Gastroesophageal sphincter (tissue), 4 donors: ENCODE data around the gene SEL1L. TPM values are rescaled to one million over a fixed set of nuclear protein-coding genes. Genes with fewer than 3 reads are reported as not detected.

Experiments
- ATAC-seq: fragments of 150-250 bp; one replicate; pipeline ENCODE4 v1.9.1; 2016; ENCODE audit warnings: mild to moderate bottlenecking, moderate library complexity
- H3K27ac ChIP-seq, 4 donors: fragments of 200-600 bp; sonication (generic) in 3 of 4; 1 replicate in 3 of 4; 2 replicates in 1 of 4; pipeline ENCODE4 v1.5.1; 2016 to 2019
- H3K27me3 ChIP-seq: fragments of 200-600 bp; sonication (generic); one replicate; pipeline ENCODE4 v1.5.1; 2019
- H3K36me3 ChIP-seq, 2 donors: fragments of 200-600 bp; sonication (generic); one replicate each; pipeline ENCODE4 v1.5.1; 2019; ENCODE audit warnings: control low read depth in 1 of 2
- H3K4me1 ChIP-seq, 3 donors: fragments of 200-600 bp; sonication (generic); 1 replicate in 2 of 3; 2 replicates in 1 of 3; pipeline ENCODE4 v1.5.1; 2016 to 2019; ENCODE audit warnings: control low read depth in 2 of 3
- H3K4me3 ChIP-seq, 2 donors: fragments of 200-600 bp; sonication (generic); one replicate each; pipeline ENCODE4 v1.5.1; 2019; ENCODE audit warnings: mild to moderate bottlenecking in 1 of 2, moderate library complexity in 1 of 2
- H3K9me3 ChIP-seq, 3 donors: fragments of 200-600 bp; sonication (generic); one replicate each; pipeline ENCODE4 v1.5.1; 2017 to 2019; ENCODE audit warnings: control low read depth in 2 of 3
- EP300 ChIP-seq: sonication (generic); formaldehyde crosslinking; IDR thresholded peaks from one replicate; pipeline ENCODE4 v1.6.1; 2017; ENCODE audit warnings: antibody characterized with exemption, mild to moderate bottlenecking
- POLR2A ChIP-seq, 2 donors: fragments of 450-650 bp; IDR thresholded peaks; one replicate each; pipeline ENCODE4 v1.6.1; 2017; ENCODE audit warnings: antibody characterized with exemption in 2 of 2, mild to moderate bottlenecking in 2 of 2, moderate library complexity in 1 of 2
- POLR2AphosphoS5 ChIP-seq: sonication (generic); formaldehyde crosslinking; IDR thresholded peaks from one replicate; pipeline ENCODE4 v1.6.1; 2017; ENCODE audit warnings: antibody characterized with exemption
- WGBS, 2 donors: methylation state at CpG; one replicate each; pipeline ENCODE4 v1.1.5; 2018; ENCODE audit warnings: low coverage in 1 of 2; 5-methylcytosine and 5-hydroxymethylcytosine counted together
- total RNA-seq, 4 donors: library from RNA; depleted of rRNA; stranded (reverse); fragments of >200 nt; gene quantifications; one replicate each; pipeline ENCODE4 v1.1.0, GENCODE V29; 2016
- TF ChIP-seq, protein P1 (sequence below), 4 experiments: fragments of 200-600 bp in 2 of 4; fragments of 450-650 bp in 2 of 4; sonication (generic) in 1 of 4; IDR thresholded peaks; one replicate each; pipeline ENCODE4 v1.5.1; 2017 to 2019; ENCODE audit warnings: antibody characterized with exemption in 4 of 4, mild to moderate bottlenecking in 2 of 4, moderate library complexity in 2 of 4

SEL1L gene
- total RNA-seq, 4 donors from 2014 or later, result 53.7 to 82.8 (median 71.6) TPM

GRCh38 chr14:81449576-81449975 is 84.1 kb downstream of the SEL1L start:
- H3K27ac ChIP-seq, result peak overlapping the region in 2 of 4 donors; percentile 40 to 47
- WGBS, 2 donors, result 58 to 95% methylated on average over 3 to 6 of the region's 6 CpGs
- no peaks in the 10 kb centered on the region for H3K9me3 ChIP-seq
- no peaks in the 10 kb centered on the region for H3K36me3 ChIP-seq
- ATAC-seq, result no peak
- no peak overlapping the region for H3K4me3 ChIP-seq
- H3K27me3 ChIP-seq, result peaks cover 48% of the 10 kb centered on the region
- TF ChIP-seq EP300, result no peak
- TF ChIP-seq, protein P1, sequence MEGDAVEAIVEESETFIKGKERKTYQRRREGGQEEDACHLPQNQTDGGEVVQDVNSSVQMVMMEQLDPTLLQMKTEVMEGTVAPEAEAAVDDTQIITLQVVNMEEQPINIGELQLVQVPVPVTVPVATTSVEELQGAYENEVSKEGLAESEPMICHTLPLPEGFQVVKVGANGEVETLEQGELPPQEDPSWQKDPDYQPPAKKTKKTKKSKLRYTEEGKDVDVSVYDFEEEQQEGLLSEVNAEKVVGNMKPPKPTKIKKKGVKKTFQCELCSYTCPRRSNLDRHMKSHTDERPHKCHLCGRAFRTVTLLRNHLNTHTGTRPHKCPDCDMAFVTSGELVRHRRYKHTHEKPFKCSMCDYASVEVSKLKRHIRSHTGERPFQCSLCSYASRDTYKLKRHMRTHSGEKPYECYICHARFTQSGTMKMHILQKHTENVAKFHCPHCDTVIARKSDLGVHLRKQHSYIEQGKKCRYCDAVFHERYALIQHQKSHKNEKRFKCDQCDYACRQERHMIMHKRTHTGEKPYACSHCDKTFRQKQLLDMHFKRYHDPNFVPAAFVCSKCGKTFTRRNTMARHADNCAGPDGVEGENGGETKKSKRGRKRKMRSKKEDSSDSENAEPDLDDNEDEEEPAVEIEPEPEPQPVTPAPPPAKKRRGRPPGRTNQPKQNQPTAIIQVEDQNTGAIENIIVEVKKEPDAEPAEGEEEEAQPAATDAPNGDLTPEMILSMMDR (IDR thresholded peaks at IDR 0.05), result no peak
- TF ChIP-seq POLR2AphosphoS5, result no peak
- TF ChIP-seq POLR2A (IDR thresholded peaks at IDR 0.05), result no peak
- H3K4me1 ChIP-seq, result peaks cover 0 to 42% (median 4%) of the 10 kb centered on the region in 3 donors

DNA sequence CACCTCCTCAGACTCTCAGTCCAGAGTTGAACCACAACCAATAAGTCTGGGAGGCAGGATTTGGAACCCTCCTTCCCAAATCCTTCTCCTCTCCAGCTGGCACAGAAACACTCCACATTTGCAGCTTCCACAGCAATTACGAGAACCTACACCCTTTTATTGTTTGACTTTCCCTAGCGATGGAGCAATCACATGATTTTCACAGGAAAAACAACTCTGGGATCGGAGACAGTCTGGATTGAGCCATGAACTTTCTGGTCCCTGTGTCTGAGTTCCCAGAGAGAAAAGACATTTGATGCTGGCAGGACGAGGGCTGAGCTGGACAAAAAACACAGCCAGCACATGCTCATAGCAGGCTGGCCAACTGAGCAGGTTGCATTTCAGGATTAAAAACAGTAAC is 84.5 kb downstream of the SEL1L start:
- Histone ChIP-seq H3K27ac (peak overlapping the region in 3 of 4 donors; percentile 33 to 47 (median 40)), H3K9me3 (no peaks in the 10 kb centered on the region), H3K4me3 (no peak overlapping the region), H3K36me3 (no peaks in the 10 kb centered on the region), H3K27me3 (peaks cover 48% of the 10 kb centered on the region), H3K4me1 (peaks cover 0 to 42% (median 4%) of the 10 kb centered on the region in 3 donors)
- ATAC-seq, result peak; percentile 78
- WGBS, 2 donors, result 10% methylated on average over 2 of the region's 4 CpGs; no CpG with 5 or more reads in 1 of the 2 donors
- TF ChIP-seq POLR2A (IDR thresholded peaks at IDR 0.05), result no peak
- peak; percentile 49 for TF ChIP-seq POLR2AphosphoS5

GRCh38 chr14:81447021-81447764 is 86.5 kb downstream of the SEL1L start:
- TF ChIP-seq, protein P1 (IDR thresholded peaks at IDR 0.05), result no peak
- TF ChIP-seq EP300 (no peak), POLR2A (IDR thresholded peaks at IDR 0.05) (no peak), POLR2AphosphoS5 (no peak)

GRCh38 chr14:81446279-81447007 is 87.2 kb downstream of the SEL1L start:
- TF ChIP-seq EP300, result no peak
- TF ChIP-seq POLR2AphosphoS5, result no peak
- TF ChIP-seq, protein P1 (IDR thresholded peaks at IDR 0.05), result no peak
- TF ChIP-seq POLR2A (IDR thresholded peaks at IDR 0.05), result no peak
- no peak overlapping the region for H3K27ac ChIP-seq
- 78 to 81% methylated on average over 6 to 8 of the region's 9 CpGs for WGBS, 2 donors

More at GRCh38 chr14:81447021-81447764, 86.5 kb downstream of the SEL1L start:
- ATAC-seq, result no peak
- H3K27ac ChIP-seq, result no peak overlapping the region
- H3K36me3 ChIP-seq, result no peaks in the 10 kb centered on the region
- H3K4me1 ChIP-seq, result peaks cover 0 to 36% (median 4%) of the 10 kb centered on the region in 3 donors
- H3K4me3 ChIP-seq, result no peak overlapping the region
- WGBS, 2 donors, result 37 to 73% methylated on average over 3 of the region's 3 CpGs
- H3K9me3 ChIP-seq, result no peaks in the 10 kb centered on the region
- peaks cover 63% of the 10 kb centered on the region for H3K27me3 ChIP-seq

DNA sequence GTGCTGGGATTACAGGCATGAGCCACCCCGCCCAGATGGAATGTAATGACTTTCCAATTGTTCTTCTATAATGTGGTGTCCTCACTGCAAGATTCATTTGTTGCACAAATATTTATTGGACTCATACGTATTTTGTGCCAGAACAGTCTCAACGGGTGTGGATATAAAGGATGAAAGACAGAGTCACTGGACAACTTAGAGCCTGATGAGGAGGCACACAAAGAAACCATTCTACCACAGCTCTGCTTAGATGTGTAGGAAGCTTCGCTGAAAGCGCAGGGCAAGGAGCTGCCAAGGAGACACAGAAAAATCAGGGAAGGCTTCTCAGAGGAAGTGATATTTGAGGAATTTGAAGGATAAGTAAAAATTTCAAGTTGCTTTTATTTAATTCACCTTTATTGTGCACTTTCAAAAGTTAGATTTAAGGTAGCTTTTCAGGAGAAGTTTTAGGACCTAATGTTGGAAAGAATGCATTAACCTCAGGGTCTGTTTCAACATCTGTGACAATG is 92.0 kb downstream of the SEL1L start:
- TF ChIP-seq EP300, result no peak
- TF ChIP-seq POLR2A (IDR thresholded peaks at IDR 0.05), result no peak
- TF ChIP-seq, protein P1 (IDR thresholded peaks at IDR 0.05), result no peak
- TF ChIP-seq POLR2AphosphoS5, result no peak
- peaks cover 0 to 9% (median 5%) of the 10 kb centered on the region in 3 donors for H3K4me1 ChIP-seq
- H3K36me3 ChIP-seq, result no peaks in the 10 kb centered on the region
- WGBS, 2 donors, result 53 to 88% methylated on average over 5 of the region's 5 CpGs
- no peak for ATAC-seq
- no peak overlapping the region for H3K27ac ChIP-seq
- H3K9me3 ChIP-seq, result no peaks in the 10 kb centered on the region
- H3K4me3 ChIP-seq, result no peak overlapping the region
- peaks cover 77% of the 10 kb centered on the region for H3K27me3 ChIP-seq

More at GRCh38 chr14:81446279-81447007, 87.2 kb downstream of the SEL1L start:
- Histone ChIP-seq H3K4me3 (no peak overlapping the region), H3K27me3 (peaks cover 70% of the 10 kb centered on the region), H3K9me3 (no peaks in the 10 kb centered on the region), H3K4me1 (peaks cover 0 to 36% (median 4%) of the 10 kb centered on the region in 3 donors), H3K36me3 (no peaks in the 10 kb centered on the region)
- ATAC-seq, result no peak
